Skeletal muscle tissue (tissue), 4 donors: ENCODE results near the gene GNGT2. TPM values are rescaled to one million over a fixed set of nuclear protein-coding genes. Genes with fewer than 3 reads are reported as not detected.
"Not testable (repeated sequence)": the region's sequence is repeated elsewhere in the genome, so short reads cannot be mapped to it uniquely, and the experiment has no call there.

Experiments used
- H3K27ac ChIP-seq: one replicate; pipeline ENCODE4 v1.7.0; 2013; ENCODE audit warnings: mild to moderate bottlenecking, low read depth, low read length, inconsistent platforms
- H3K27me3 ChIP-seq, 3 donors: one replicate each; pipeline ENCODE4 v1.7.0; 2013; ENCODE audit warnings: low read length in 3 of 3; ENCODE audit not compliant: control insufficient read depth in 3 of 3, insufficient read depth in 3 of 3
- H3K36me3 ChIP-seq, 3 donors: one replicate each; pipeline ENCODE4 v1.7.0; 2013; ENCODE audit warnings: low read length in 3 of 3; ENCODE audit not compliant: control insufficient read depth in 3 of 3, insufficient read depth in 3 of 3
- H3K4me1 ChIP-seq, 3 donors: one replicate each; pipeline ENCODE4 v1.7.0; 2013; ENCODE audit warnings: low read length in 3 of 3, mild to moderate bottlenecking in 3 of 3; ENCODE audit not compliant: control insufficient read depth in 3 of 3, insufficient read depth in 3 of 3
- H3K4me3 ChIP-seq, 3 donors: one replicate each; pipeline ENCODE4 v1.7.0; 2013; ENCODE audit warnings: low read length in 3 of 3
- H3K9ac ChIP-seq, 3 donors: one replicate each; pipeline ENCODE4 v1.7.0; 2013; ENCODE audit warnings: low read length in 3 of 3, mild to moderate bottlenecking in 3 of 3, moderate library complexity in 2 of 3, low read depth in 1 of 3
- H3K9me3 ChIP-seq, 3 donors: one replicate each; pipeline ENCODE4 v1.7.0; 2013; ENCODE audit warnings: low read length in 3 of 3; ENCODE audit not compliant: control insufficient read depth in 3 of 3
- total RNA-seq: library from RNA; depleted of rRNA; stranded (reverse); fragments of >200 nt; gene quantifications from one replicate; pipeline ENCODE4 v1.2.3, GENCODE V29; 2014
- donor health status: Osteomylitis.

GNGT2 gene
- total RNA-seq, 1 donor from 2014 or later = 2.1 TPM

DNA sequence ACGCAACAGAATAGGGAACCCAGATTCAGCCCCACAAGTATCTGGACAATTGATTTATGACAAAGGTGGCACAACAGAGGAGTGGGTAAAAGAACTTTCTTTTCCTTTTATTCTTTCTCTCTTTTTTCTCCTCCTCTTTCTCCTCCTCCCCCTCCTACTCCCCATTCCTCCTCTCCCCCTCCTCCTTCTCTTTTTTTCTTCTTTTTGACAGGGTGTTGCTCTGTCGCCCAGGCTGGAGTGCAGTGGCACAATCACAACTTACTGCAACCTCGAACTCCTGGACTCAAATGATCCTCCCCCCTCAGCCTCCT lies 16.1 kb downstream of the GNGT2 start:
- H3K9me3 ChIP-seq = no peaks in the 10 kb centered on the region
- H3K27ac ChIP-seq = no peak overlapping the region
- H3K36me3 ChIP-seq = no peaks in the 10 kb centered on the region
- no peak overlapping the region for H3K9ac ChIP-seq
- H3K4me1 ChIP-seq = peaks cover 0 to 19% (median 14%) of the 10 kb centered on the region in 3 donors
- H3K27me3 ChIP-seq = no peaks in the 10 kb centered on the region
- H3K4me3 ChIP-seq = no peak overlapping the region

DNA sequence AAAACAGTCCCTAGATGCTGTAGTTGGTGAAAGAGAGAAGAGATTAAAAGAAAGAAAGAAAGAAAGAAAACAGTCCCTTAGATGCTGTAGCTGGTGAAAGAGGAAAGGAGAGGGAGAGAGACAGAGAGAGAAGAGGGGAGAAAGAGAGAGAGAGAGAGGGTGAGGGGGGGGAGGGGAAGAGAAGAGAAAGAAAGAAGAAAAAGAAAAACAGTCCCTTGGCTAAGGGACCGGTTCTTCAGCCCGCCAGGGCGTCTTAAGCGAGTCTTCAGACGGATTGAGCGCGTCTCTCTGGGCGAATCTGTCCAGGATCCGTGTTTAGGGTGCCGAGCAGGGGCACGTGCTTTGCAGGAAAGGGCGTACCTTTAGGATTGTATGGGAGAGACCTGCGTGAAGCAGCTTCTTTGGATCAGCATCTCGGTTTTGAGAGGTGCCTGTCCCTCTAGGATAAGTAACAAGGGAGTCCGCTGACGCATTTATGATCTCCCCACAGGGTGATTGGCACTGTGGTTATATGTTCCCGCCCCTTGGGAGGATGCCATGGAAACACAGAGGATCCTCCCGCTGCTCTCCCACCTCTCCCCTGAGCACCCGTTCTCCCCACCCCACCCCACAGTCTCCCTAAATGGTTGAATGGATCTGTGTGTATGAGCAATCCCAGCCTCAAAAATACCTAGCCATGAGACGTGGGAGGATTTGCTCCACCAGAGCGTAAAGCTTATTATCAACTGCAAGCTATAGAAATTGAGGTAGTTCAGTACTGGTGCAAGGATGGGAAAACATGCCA lies 16.7 kb downstream of the GNGT2 start:
- Histone ChIP-seq H3K4me1 (peaks cover 0 to 19% (median 14%) of the 10 kb centered on the region in 3 donors), H3K27me3 (no peaks in the 10 kb centered on the region), H3K4me3 (peak overlapping the region; percentile 57 to 80 (median 69)), H3K9ac (peak overlapping the region; percentile 28 to 94 (median 74)), H3K36me3 (no peaks in the 10 kb centered on the region), H3K27ac (peak overlapping the region; percentile 91), H3K9me3 (no peaks in the 10 kb centered on the region)

GRCh38 chr17:49191917-49192741 lies 18.2 kb downstream of the GNGT2 start:
- peak overlapping the region; percentile 92 to 94 (median 93) for H3K9ac ChIP-seq
- peak overlapping the region; percentile 69 to 95 (median 80) for H3K4me3 ChIP-seq
- H3K36me3 ChIP-seq = no peaks in the 10 kb centered on the region
- no peaks in the 10 kb centered on the region for H3K27me3 ChIP-seq
- H3K4me1 ChIP-seq = peaks cover 0 to 19% (median 14%) of the 10 kb centered on the region in 3 donors
- H3K9me3 ChIP-seq = no peaks in the 10 kb centered on the region
- H3K27ac ChIP-seq = peak overlapping the region; percentile 91

- peak overlapping the region; percentile 91 for H3K27ac ChIP-seq
- H3K9me3 ChIP-seq = no peaks in the 10 kb centered on the region
- H3K9ac ChIP-seq = peak overlapping the region; percentile 92 to 94 (median 93)
- peaks cover 0 to 19% (median 14%) of the 10 kb centered on the region in 3 donors for H3K4me1 ChIP-seq
- no peaks in the 10 kb centered on the region for H3K36me3 ChIP-seq
- H3K4me3 ChIP-seq = peak overlapping the region; percentile 69 to 95 (median 80)
- H3K27me3 ChIP-seq = no peaks in the 10 kb centered on the region
Observed at GRCh38 chr17:49191409-49191916, 18.9 kb downstream of the GNGT2 start.

DNA sequence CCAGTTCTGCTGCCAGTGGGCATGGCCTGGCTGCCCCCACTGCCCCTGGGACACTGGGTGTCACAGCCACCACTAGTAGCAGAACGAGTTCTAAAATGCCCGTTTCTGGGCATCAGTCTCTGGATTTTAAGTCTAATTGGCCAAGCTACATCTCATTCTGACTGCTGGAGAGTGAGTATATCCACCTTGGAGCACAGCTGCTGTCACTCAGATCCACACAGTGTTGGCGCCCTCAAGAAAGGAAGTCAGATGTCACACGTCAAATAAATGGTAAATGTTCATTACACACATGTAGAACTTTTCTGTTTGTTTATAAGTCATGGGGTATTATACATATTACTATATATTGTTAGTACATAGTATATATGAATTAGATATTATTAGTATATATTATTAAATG lies 19.4 kb downstream of the GNGT2 start:
- H3K9ac ChIP-seq = no peak overlapping the region
- peak overlapping the region; percentile 47 for H3K27ac ChIP-seq
- H3K4me1 ChIP-seq = peaks cover 0 to 19% (median 14%) of the 10 kb centered on the region in 3 donors
- no peaks in the 10 kb centered on the region for H3K9me3 ChIP-seq
- peak overlapping the region in 1 of 3 donors; percentile 20 for H3K4me3 ChIP-seq
- H3K27me3 ChIP-seq = no peaks in the 10 kb centered on the region
- H3K36me3 ChIP-seq = no peaks in the 10 kb centered on the region

DNA sequence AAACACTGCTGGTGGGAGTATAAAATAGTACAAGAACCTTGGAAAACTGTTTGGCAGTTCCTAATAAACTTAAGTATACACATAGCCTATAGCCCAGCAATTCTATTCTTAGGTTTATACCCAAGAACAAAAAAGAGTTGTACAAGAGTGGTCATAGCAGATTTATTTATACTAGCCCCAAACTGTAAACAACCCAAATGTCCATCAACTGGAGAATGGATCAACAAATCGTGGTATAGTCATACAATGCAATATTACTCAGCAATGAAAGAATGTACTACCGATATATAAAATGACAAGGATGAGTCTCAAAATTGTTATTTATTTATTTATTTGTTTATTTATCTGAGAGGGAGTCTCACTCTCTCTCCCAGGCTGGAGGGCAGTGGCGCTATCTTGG lies 23.1 kb downstream of the GNGT2 start:
- H3K27me3 ChIP-seq = peaks cover 0 to 6% (median 0%) of the 10 kb centered on the region in 3 donors
- H3K9ac ChIP-seq = no peak overlapping the region
- H3K4me1 ChIP-seq = peaks cover 0 to 9% (median 8%) of the 10 kb centered on the region in 3 donors
- H3K4me3 ChIP-seq = no peak overlapping the region
- H3K9me3 ChIP-seq = no peaks in the 10 kb centered on the region
- H3K27ac ChIP-seq = no peak overlapping the region
- H3K36me3 ChIP-seq = no peaks in the 10 kb centered on the region

GRCh38 chr17:49185381-49185780 lies 25.0 kb downstream of the GNGT2 start:
- not testable (repeated sequence) for H3K4me1 ChIP-seq, H3K27ac ChIP-seq, H3K36me3 ChIP-seq, H3K9ac ChIP-seq, H3K4me3 ChIP-seq, H3K27me3 ChIP-seq, H3K9me3 ChIP-seq

DNA sequence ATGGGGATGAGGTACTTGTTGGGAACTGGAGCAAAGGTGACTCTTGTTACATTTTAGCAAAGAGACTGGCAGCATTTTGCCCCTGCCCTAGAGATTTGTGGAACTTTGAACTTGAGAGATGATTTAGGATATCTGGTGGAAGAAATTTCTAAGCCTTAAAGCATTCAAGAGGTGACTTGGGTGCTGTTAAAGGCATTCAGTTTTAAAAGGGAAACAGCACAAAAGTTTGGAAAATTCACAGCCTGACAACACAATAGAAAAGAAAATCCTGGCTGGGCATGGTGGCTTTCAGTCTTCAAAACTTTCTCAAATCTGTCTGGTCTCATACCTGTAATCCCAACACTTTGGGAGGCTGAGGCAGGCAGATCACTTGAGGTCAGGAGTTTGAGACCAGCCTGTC lies 25.9 kb downstream of the GNGT2 start:
- not testable (repeated sequence) for H3K36me3 ChIP-seq, H3K9ac ChIP-seq, H3K27ac ChIP-seq, H3K4me3 ChIP-seq, H3K9me3 ChIP-seq, H3K27me3 ChIP-seq, H3K4me1 ChIP-seq

DNA sequence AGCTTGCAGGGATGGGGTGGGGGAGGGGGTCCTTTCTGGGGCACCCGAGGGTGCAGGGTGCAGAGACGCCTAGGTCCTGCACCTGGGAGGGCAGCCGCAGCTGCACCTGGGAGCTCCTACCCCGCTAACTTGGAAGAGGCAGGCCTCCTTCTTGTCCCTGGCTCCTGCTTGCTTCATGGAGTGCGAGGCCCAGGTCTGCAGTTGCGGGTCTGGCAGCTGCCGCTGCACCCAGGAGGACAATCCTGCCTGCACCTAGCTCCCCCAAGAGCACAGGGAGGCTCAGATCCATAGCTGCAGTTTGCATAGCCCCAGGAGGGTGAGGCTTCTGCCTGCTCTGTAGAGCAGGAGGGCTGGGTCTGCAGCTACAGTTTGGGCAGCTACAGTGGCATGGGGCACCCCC lies 26.6 kb downstream of the GNGT2 start:
- peaks cover 0 to 6% (median 0%) of the 10 kb centered on the region in 3 donors for H3K27me3 ChIP-seq
- H3K9me3 ChIP-seq = no peaks in the 10 kb centered on the region
- H3K4me1 ChIP-seq = no peaks in the 10 kb centered on the region
- no peak overlapping the region for H3K27ac ChIP-seq
- no peak overlapping the region for H3K9ac ChIP-seq
- no peaks in the 10 kb centered on the region for H3K36me3 ChIP-seq
- H3K4me3 ChIP-seq = no peak overlapping the region

DNA sequence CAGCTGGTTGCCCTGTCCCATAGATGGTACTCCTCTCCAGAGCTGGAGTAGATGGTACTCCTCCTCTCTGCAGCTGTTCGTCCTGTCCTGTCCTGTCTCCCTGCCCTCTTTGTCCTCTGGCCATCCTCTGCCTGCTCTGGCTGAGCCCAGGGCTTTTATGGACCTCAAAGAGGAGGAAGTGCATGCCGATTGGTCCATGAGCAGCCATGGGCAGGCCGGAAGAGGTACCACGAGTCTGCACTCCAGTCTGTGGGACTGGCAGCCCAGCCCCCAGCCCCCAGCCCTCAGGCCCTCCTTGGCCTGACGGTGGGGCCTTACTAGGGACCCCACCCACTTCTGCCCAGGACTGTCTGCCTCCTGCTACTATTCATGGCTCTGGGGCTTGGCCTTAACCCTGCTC lies 27.0 kb downstream of the GNGT2 start:
- Histone ChIP-seq H3K36me3 (no peaks in the 10 kb centered on the region), H3K9me3 (no peaks in the 10 kb centered on the region), H3K4me3 (no peak overlapping the region), H3K4me1 (no peaks in the 10 kb centered on the region), H3K27ac (no peak overlapping the region), H3K27me3 (peaks cover 0 to 6% (median 0%) of the 10 kb centered on the region in 3 donors), H3K9ac (no peak overlapping the region)
